ENCODE results near the gene TSEN15. TPM values are rescaled to one million over a fixed set of nuclear protein-coding genes. Genes with fewer than 3 reads are reported as not detected.

The TSEN15 gene
- polyA plus RNA-seq, 2 of the 4 experiments (the other 2 are of a cell fraction), result 36.7 to 79.9 TPM

- ChIA-PET POLR2A (no interaction called here), CTCF (no interaction called here)
- Histone ChIP-seq H3K4me2 (no peak overlapping the region), H3K27ac (no peak overlapping the region), H3K9me3 (no peaks in the 10 kb centered on the region), H3K4me1 (no peaks in the 10 kb centered on the region), H3K4me3 (no peak overlapping the region)
- TF ChIP-seq HOXB5 (CRISPR knock-in tag; IDR thresholded peaks at IDR 0.05) (no peak), JUNB (IDR thresholded peaks at IDR 0.05) (no peak), MAFK (IDR thresholded peaks at IDR 0.05; ENCODE audit: partially characterized antibody) (no peak), POLR2AphosphoS2 (conservative IDR thresholded peaks at IDR 0.05; ENCODE audit: low read length) (no peak), RNF2 (IDR thresholded peaks at IDR 0.05; ENCODE audit: borderline replicate concordance, low read depth) (no peak), RFX5 (IDR thresholded peaks at IDR 0.05) (no peak), RARB (CRISPR knock-in tag; IDR thresholded peaks at IDR 0.05) (no peak), ELK1 (IDR thresholded peaks at IDR 0.05; ENCODE audit: low read depth, low read length) (no peak), SMC3 (IDR thresholded peaks at IDR 0.05) (no peak), BHLHE40 (IDR thresholded peaks at IDR 0.05; ENCODE audit: low read depth, low read length) (no peak), BCL3 (IDR thresholded peaks at IDR 0.05) (no peak), ZFP36 (IDR thresholded peaks at IDR 0.05; ENCODE audit: borderline replicate concordance, partially characterized antibody) (no peak), EHMT2 (IDR thresholded peaks at IDR 0.05; ENCODE audit: low read depth) (no peak), HEYL (CRISPR knock-in tag; IDR thresholded peaks at IDR 0.05) (no peak), KDM5A (IDR thresholded peaks at IDR 0.05) (no peak), HMGXB4 (CRISPR knock-in tag; IDR thresholded peaks at IDR 0.05; ENCODE audit: borderline replicate concordance) (no peak)
- DNase-seq (ENCODE audit: low read depth in 1 of 2, low spot score in 1 of 2), result no peak
- WGBS (ENCODE audit: missing lambda C conversion rate), result 63% methylated on average over 1 of the region's 1 CpG
- no peak for ATAC-seq
- no peak for FAIRE-seq
Measured at GRCh38 chr1:184021728-184022127, 29.8 kb upstream of the TSEN15 start.

- CTCF ChIA-PET, result interaction anchor here (0.7 kb wide), 1 partner anchor 63 kb away, joined by 3 read pairs; no protein-coding TSS in a partner anchor
- H3K4me1 ChIP-seq, result no peaks in the 10 kb centered on the region
- no peak overlapping the region for H3K4me2 ChIP-seq
- no peak for TF ChIP-seq HMGXB4 (CRISPR knock-in tag; IDR thresholded peaks at IDR 0.05; ENCODE audit: borderline replicate concordance)
- no peak for TF ChIP-seq ATOH8 (CRISPR knock-in tag; IDR thresholded peaks at IDR 0.05; ENCODE audit: low read depth)
- no peak for TF ChIP-seq EHMT2 (IDR thresholded peaks at IDR 0.05; ENCODE audit: low read depth)
- TF ChIP-seq FOXS1 (CRISPR knock-in tag; IDR thresholded peaks at IDR 0.05), result no peak
- no peak for TF ChIP-seq EP300 (IDR thresholded peaks at IDR 0.05)
- no peak for TF ChIP-seq CBX2 (IDR thresholded peaks at IDR 0.05; ENCODE audit: borderline replicate concordance, low read depth)
- TF ChIP-seq NPAS2 (CRISPR knock-in tag; IDR thresholded peaks at IDR 0.05; ENCODE audit: borderline replicate concordance), result no peak
- no peak for TF ChIP-seq CHD2 (IDR thresholded peaks at IDR 0.05; ENCODE audit: low read length, partially characterized antibody)
- no peak for TF ChIP-seq CTCF (IDR thresholded peaks at IDR 0.05)
- TF ChIP-seq KDM5A (IDR thresholded peaks at IDR 0.05), result no peak
- TF ChIP-seq USF2 (IDR thresholded peaks at IDR 0.05), result no peak
- TF ChIP-seq RARB (CRISPR knock-in tag; IDR thresholded peaks at IDR 0.05), result no peak
- TF ChIP-seq FOSB (CRISPR knock-in tag; IDR thresholded peaks at IDR 0.05), result no peak
- TF ChIP-seq TFCP2L1 (CRISPR knock-in tag; IDR thresholded peaks at IDR 0.05), result no peak
- TF ChIP-seq POLR2A (IDR thresholded peaks at IDR 0.05; ENCODE audit: low read length), result no peak
- TF ChIP-seq E2F6 (IDR thresholded peaks at IDR 0.05; ENCODE audit: borderline replicate concordance, low read depth), result no peak
- H3K9me3 ChIP-seq, result no peaks in the 10 kb centered on the region
- DNase-seq (ENCODE audit: low read depth in 1 of 2, low spot score in 1 of 2) (no peak), ATAC-seq (no peak), FAIRE-seq (no peak)
- H3K27ac ChIP-seq, result no peak overlapping the region
- H3K4me3 ChIP-seq, result no peak overlapping the region
- POLR2A ChIA-PET, result no interaction called here
- WGBS (ENCODE audit: missing lambda C conversion rate), result 5% methylated on average over 2 of the region's 2 CpGs
Measured at GRCh38 chr1:184022668-184023067, 28.9 kb upstream of the TSEN15 start.
